Smooth muscle cell of the brain vasculature (primary cell): ENCODE measurements around the gene SMIM8.

Experiments
- DNase-seq: peaks from one replicate; pipeline ENCODE4 v3.0.0-alpha.2; 2012; ENCODE audit warnings: low read depth, low spot score

SMIM8 gene

DNA sequence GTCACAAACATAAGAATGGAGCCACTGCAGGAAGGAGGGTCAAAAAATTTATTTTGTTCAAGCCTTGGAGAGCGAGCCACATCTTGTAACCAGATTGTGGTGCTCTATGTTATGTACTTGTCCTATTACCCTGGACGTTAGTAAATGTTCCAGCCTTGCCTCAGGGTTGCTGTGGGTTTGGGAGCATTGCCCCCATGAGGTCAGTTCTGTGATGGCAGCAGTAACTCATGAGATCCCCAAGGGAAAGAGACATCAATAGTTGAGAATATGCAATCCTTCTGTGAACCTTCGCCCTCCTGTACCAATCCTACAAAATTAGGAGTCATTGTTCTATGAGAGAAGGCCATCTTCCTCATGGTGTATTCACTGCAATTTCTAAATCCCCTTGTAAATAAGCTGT lies 68.9 kb downstream of the SMIM8 start:
- DNase-seq, result no peak
